DOHH2 (cell line): ENCODE results near the gene TAF5L.

Experiments used
- EZH2phosphoT487 ChIP-seq: fragments of 200-600 bp; sonication (generic); IDR thresholded peaks from 2 replicates; pipeline ENCODE4 v1.6.1; 2017; ENCODE audit warnings: borderline replicate concordance, mild to moderate bottlenecking, antibody characterized with exemption, low read length, moderate library complexity, mixed read lengths
- TF ChIP-seq, protein P1 (sequence below): fragments of 200-600 bp; sonication (generic); IDR thresholded peaks from one replicate; pipeline ENCODE4 v1.5.1; 2014; ENCODE audit warnings: antibody characterized with exemption, mild to moderate bottlenecking, low read depth, low read length; ENCODE audit not compliant: poor library complexity, severe bottlenecking

DNA sequence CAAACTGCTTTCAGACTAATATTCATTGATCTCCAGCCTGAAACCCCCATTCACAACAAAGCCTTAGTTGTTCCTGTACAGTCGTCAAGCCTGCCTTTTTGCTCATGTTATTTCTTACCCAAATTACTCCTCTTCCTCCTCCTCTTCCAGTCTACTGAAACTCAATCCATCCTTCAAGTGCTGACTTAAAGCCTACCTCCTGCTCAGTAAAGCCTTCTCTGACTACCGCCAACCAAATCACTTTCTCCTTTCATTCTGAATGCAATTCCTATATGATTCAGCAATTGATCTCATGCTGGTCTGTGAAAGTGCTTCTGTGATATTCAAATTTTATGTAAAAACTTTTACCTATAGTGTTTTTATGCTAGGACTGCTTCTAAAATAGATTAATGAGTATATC lies 18.6 kb downstream of the TAF5L start:
- TF ChIP-seq, protein P1, sequence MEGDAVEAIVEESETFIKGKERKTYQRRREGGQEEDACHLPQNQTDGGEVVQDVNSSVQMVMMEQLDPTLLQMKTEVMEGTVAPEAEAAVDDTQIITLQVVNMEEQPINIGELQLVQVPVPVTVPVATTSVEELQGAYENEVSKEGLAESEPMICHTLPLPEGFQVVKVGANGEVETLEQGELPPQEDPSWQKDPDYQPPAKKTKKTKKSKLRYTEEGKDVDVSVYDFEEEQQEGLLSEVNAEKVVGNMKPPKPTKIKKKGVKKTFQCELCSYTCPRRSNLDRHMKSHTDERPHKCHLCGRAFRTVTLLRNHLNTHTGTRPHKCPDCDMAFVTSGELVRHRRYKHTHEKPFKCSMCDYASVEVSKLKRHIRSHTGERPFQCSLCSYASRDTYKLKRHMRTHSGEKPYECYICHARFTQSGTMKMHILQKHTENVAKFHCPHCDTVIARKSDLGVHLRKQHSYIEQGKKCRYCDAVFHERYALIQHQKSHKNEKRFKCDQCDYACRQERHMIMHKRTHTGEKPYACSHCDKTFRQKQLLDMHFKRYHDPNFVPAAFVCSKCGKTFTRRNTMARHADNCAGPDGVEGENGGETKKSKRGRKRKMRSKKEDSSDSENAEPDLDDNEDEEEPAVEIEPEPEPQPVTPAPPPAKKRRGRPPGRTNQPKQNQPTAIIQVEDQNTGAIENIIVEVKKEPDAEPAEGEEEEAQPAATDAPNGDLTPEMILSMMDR = no peak
- TF ChIP-seq EZH2phosphoT487 = no peak
